Colon (tissue), 2 donors: ENCODE data around the gene GORASP1.

Experiments
- FAIRE-seq: peaks from 2 replicates; lab custom pipeline; 2012; peaks lifted over from hg19 to GRCh38; lab: Jason Lieb, UNC
- donor health status: control.
- donor health status: control.

The GORASP1 gene

DNA sequence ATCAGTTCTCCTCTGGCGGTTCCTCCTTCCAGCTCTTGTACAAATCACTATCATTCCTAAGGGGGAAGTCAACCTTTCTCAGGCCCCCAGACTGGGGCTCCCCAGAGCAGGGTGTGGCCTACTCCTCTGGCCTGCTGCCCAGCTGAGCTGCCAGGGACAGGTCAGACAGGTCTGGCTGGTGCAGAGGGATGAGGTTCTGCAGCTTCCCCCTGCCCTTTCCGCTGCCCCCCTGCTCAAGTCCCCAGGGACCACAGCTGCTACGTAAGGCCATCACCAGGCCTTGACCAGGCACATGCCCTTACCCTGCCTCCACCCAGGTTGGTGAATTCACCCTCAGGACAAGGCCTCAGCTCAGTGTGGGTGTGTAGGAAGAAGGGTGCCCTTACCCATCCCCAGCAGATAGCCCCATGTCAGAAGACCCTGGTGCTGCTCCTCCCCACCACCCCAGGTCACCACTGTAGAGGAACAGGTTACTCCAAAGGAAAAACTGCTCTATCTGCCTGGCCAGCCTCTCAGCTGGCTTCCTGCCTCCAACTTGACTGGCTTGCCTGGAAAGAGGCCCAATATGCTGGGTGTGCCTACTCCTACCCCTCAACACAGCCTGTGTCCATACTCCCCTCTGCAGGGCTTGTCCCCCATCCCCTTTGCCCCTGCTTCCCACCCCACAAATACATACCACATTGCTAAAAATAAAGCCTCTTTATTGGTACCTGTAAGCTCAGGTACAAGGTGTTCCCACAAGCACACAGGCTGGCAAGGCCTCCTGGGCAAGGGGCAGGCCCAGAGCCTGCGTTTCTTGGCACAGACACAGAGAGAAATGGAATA is 34.0 kb upstream of the GORASP1 start:
- no peak for FAIRE-seq

DNA sequence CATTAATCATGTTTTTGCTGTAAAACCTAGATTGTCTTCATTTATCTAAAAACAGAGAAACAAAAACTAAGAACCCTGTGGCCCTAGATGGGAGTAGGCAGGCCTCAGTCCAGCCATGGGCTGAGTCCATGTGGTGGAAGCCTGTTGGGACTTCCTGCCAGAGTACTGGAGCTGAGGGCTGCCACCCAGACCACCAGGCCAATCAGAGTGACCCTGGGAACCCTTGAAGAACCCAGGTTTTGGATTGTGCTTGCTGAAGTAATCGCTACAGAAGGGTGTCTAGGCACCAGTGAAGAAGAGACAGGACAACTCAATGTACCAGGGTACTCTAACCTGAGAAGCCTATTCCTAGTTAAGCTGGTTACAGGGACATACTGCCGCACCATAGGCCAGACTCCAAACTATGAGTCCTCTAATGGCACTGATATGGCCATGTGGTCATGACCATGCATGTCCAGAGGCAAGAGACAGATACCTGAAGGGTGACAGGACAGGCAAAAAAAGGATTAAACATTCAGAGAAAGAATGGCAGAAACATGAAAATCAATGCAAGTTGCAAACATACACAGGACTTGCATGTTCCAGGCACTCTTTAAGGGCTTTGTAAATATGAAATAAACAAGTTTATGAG is 33.0 kb upstream of the GORASP1 start:
- no peak for FAIRE-seq

DNA sequence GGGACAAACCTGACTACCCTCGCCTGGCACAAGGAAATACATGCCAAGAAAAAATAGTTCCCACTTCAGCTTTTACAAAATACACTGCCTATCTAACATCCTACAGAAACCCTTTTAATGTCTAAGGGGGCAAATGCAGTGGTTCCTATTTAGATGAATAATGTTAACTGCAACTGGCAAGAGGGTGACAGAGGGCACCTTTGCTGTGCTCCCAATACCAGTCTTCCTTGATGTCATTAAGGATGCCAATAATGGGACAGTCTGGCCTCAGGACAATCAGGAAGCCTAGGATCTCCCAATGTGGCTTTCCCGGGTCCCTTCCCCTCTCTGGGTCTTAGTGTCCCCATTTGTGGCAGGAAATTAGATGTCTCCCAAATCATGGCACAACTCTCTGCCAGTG is 32.0 kb upstream of the GORASP1 start:
- FAIRE-seq: no peak

DNA sequence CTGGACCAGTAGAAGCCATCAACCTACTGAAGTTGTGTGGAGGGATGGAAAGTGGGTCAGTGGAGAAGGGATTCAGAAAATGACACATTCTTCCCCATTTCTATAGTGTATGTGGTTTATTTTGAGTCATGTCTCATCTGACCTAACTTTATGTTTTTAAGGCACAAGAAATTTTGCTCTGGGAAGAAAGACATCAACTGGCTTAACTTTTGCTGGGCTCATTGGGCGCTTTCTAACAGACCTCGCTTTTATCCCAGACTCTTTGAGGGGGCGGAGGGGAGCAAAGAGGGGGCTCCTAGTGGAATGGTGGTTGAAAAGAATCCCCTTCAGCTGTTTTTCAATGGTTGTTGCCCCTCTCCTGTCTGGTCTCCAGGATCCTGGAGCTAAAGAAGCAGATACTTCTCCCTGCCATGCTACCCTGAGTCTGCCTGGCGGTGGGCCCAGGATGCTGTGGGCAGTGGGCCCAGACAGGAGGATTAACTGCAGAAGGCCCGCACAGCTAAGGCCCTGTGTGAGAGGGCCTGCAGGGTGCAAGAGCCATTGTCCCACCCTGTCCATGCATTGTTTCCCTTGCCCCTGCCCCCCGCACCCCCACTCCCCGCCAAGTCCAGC is 31.5 kb upstream of the GORASP1 start:
- no peak for FAIRE-seq

DNA sequence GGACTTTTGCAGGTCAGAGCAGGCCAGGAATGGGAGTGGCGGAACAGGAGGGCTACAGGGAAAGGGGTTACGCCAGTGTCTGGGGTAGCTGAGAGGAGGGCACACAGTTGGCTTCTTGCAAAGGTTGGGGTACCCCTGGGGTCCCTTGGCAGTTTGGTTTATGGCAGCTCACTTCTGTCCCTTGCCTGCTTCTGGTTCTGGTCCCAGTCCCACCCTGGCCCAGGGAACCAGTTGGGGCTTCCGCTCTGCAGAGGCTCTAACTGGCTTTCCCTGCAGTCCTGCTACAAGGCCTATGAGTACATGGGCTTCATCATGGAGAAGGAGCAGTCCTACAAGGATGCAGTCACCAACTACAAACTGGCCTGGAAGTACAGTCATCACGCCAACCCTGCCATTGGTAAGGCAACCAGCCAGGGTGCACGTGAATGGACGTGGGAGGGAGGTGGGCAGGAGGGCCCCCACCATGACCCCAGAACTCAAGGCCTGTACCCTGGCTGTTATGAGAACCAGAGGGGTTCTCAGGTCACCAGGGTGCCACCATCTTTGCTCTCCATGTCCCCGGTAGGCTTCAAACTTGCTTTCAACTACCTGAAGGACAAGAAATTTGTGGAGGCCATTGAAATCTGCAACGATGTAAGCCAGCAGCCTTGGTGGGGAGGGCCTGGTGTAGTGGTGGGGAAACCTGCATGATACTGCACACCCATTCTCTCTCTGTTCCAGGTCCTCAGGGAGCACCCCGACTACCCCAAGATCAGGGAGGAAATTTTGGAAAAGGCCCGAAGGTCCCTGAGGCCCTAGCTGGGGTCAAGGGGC is 30.8 kb upstream of the GORASP1 start:
- no peak for FAIRE-seq

DNA sequence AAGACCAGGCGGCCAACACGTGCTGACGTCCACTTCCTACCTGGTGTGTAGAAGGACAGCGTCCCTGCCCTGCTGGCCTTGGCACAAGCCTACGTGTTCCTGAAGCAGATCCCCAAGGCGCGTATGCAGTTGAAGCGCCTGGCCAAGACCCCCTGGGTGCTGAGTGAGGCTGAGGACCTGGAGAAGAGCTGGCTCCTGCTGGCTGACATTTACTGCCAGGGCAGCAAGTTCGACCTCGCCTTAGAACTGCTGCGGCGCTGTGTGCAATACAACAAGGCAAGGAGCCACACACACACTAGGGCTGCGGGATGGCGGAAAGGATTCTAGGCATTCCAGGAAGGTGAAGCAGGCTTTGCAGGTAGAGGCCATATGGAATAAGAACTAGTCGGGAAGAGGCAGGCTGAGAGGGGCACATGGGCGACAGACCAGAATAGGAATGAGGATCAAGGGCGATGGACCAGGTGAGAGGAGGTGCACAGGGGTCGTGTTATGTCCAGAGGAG is 30.1 kb upstream of the GORASP1 start:
- FAIRE-seq: no peak

DNA sequence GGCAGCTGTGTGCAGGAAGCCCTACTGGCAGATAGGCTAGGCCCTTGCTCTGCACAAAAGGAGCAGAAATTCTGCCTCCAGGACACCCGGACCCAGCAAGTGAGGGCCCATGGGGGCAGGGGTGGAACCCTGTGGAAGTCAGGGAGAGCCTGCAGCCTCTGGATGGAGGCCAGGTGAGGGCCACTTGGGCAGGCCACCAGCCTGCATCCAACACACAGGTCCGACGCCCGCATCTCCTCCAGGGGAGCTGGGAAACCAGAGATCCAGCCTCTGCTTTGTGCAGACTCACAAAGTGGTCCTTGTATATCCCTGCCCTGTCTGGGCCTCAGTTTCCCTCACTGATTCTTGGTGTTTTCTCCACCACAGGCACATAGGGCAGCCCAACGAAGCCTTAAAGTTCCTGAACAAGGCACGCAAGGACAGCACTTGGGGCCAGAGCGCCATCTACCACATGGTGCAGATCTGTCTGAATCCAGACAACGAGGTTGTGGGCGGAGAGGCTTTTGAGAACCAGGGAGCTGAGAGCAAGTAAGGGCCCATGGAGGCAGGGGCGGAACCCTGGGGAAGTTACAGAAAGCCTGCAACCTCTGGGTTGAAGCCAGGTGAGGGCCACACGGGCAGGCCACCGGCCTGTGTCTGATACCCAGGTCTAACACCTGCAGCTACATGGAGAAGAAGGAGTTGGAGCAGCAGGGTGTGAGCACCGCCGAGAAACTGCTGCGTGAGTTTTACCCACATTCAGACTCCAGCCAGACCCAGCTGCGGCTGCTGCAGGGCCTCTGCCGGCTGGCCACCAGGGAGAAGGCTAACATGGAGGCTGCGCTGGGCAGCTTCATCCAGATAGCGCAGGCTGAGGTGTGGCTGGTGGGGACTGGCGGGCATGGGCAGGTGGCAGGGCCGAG is 29.4 kb upstream of the GORASP1 start:
- no peak for FAIRE-seq

DNA sequence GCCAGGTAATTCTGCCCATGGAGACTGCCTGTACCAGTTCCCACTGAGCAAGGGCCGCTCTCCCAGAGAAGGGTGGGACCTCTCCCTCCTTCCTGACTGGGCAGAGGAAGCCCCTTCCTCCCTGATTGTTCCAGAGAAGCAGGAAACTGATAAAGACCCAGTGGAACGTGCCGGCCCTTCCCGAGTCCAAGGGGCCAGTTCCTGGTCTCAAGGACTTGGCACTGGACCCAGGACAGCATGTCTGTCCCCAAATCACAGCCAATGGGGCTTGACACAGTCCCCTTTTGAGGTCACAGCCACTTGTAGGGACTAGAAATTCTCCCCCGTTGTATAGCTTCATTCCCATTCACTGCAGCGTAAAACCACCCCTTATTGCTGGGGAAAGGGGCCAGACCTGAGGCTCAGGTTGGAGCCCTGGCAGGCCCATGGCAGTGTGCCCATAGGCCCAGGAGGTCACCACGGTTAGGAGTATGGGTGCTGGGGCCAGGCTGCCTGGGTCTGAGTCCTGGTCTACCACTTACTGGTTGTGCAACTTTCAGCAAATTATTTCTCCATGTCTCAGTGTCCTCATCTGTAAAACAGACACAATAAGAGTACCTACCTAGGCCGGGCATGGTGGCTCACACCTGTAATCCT is 27.9 kb upstream of the GORASP1 start:
- FAIRE-seq: no peak

DNA sequence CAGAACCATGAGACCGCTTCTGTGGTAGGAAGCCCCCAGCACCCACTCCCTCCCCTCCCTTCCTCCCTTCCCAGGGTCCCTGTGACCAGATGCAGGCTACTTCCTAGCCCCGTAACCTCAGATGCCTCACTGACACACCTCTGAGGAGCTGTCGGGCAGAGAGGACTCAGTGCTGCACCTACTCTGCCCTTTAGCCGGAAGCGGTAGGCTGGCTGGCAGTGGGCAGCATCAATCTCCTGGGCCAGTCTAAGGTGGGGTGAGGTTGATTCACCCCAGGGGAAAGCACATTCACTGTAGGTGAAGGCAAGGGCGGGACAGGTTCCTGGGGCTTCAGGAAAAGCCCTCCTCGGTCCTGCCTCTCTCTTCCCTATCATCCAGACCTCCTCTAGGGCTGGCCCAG is 26.9 kb upstream of the GORASP1 start:
- FAIRE-seq: no peak

DNA sequence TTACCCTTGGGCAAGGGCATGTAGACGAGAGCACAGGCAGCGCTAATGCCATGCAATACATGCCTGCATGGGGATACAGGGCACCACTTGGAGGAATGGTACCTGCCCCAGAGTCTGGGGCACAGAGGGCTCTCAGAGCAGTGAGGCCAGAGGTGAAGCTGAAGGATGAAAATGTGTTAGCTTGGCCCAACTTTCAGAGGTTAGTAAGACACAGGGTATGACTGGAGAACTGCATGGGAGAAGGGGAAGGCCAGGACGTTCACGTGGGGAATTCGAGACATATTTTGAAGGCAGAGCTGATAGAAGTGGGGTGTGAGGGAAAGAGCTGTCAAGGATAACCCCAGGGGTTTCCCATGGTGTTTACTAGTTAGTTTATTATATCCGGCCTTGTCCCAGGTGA is 26.4 kb upstream of the GORASP1 start:
- FAIRE-seq: no peak

DNA sequence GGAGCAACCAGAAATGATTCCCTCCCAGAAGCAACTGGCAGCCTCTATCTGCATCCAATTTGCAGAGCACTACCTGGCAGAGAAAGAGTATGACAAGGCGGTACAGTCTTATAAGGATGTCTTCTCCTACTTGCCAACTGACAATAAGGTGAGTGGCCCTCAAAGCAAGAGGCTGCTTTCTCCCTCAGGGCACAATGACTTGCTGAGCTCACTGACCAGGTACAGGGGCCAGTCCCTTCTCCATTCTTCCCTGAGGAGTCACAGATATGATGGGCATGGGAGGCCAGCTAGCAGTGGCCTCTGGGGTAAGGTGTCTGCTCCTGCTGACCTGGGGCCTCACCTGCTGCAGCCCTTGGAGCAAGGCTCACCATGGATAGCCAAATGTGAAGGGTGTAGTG is 25.7 kb upstream of the GORASP1 start:
- FAIRE-seq: no peak

DNA sequence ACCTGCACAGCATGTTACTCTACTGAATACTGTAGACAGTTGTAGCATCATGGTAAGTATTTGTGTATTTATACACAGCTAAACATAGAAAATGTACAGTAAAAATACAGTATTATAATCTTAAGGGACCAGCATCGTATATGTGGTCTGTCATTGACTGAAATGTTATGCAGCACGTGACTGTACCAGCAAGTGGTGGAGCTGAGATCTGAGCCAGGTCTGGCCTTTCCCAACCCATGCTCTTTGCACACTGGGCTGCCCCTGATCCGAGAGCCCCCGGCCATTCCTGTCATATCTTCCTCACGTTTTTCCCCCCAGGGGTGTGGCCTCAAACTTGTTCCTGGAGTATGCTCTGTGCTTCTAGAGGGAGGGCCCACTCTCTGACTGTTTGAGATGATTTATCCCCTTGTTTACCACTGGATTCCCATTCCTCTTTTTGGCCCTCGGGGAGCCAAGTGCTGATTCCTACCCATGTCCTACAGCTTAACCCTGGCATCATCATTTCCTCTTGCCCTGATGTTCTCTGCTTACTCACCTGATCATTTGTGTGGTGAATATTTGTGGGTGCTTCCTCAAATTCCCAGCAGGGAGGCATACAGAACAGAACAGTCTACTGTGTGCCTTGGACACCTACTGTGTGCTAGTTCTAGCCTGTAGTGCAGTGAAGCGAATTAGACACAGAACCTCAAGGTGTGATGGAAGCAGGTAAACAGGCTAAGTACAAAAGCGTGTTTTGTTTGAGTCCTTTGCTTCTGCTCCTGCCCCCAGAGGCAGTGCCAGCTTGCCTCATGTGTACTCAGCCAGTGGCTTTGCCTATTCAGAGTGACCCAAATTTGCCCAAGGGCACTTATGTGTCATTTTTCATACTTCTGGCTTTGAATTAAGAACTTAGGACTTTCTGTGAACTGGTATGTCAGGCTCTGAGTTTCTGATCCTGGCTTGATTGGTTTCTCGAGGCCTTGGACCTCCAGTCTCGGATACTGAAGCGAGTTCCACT is 25.0 kb upstream of the GORASP1 start:
- no peak for FAIRE-seq

DNA sequence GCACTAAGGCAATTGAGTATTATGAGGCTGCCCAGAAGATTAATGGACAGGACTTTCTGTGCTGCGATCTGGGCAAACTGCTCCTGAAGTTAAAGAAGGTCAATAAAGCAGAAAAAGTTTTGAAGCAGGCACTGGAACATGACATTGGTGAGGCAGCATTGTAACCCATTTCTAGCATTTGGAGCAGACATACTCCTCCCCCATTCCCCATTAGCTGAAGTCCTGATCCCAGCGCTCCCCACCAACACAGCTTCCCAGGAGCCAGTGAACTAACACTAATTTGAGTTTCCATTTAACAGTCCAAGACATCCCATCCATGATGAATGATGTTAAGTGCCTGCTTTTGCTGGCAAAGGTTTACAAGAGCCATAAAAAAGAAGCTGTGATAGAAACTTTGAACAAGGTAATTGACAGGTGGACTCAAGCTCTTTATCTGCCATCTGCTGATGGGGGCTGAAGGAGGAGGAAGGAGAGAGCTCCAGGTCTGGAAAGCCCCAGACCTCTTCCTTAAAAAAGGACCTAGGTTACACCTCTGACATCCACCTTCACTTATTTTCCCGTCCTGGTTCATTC is 23.4 kb upstream of the GORASP1 start:
- no peak for FAIRE-seq

DNA sequence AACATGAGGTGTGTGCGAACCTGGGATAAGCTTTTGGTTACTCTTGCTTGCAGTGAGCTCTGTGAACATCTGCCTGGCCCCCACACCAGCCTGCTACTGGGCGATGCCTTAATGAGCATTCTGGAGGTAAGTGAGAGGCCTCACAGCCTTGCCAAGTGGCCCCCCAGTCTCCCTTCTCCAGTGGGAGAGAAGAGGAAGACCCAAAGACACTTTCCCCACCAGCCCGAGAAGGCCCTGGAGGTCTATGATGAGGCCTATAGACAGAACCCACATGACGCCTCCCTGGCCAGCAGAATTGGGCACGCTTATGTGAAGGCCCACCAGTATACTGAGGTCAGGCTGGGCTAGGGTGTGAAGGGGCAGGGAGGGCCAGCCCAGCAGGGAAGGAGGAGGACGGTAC is 22.6 kb upstream of the GORASP1 start:
- no peak for FAIRE-seq

DNA sequence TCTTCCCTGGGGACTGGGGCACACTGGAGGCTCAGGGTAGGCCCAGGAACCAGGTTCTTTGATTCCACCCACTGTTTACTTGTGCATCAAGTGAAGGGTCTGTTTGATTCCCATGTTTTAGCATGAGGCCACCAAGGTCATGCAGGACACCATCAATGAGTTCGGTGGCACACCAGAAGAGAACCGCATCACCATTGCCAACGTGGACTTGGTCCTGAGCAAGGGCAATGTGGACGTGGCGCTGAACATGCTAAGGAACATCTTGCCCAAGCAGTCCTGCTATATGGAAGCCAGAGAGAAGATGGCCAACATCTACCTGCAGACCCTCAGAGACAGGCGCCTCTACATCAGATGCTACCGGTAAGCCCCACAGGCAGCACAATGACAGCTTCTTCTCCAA is 21.5 kb upstream of the GORASP1 start:
- no peak for FAIRE-seq

DNA sequence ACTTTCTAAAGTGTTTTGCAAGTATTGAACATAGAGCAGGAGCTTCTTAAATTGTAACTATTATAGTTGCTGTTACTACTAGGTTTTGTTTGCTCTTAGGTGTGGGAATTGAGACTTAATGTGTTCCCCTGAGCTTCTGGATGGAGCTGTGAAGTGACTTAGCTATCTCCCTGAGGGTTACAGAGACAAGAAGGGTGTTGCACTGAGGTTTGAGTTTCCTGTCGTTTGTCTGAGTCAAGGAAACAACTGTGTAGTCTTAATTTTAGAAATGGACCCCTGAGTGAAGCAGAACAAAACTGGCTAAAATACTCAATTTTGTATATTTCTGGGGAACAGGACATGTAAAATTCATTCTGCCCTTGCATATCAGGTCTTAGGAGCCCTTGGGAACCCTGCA is 20.5 kb upstream of the GORASP1 start:
- no peak for FAIRE-seq

DNA sequence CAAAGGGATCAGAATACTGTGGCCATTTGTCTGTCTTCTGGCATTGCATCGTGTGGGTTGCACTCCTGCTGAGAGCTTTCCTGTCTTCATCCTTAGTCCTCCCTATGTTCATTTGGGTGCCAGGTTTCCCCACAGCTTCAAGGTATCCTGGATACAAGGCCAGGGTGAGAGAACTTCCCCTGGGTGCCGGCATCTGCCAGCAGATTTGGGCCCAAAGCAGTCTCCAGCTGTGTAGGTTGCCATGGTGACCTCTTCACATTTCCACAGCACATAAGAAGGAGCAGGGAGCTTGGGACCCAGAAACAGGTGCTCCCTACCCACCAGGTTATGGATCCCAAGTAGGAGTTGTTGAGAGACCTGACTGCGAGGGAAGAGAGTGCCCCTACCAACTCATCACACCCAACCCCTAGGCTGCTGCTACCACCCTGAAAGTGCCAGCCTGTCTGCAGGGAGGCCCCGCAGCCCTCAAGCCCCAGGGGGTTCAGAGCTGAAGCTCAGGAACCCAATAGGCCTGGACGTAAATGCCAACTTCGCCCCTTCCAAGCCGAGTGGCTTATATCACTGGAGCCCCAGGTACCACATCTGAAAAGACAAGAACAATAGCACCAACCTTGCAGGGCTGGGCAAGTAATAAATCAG is 20.0 kb upstream of the GORASP1 start:
- no peak for FAIRE-seq

DNA sequence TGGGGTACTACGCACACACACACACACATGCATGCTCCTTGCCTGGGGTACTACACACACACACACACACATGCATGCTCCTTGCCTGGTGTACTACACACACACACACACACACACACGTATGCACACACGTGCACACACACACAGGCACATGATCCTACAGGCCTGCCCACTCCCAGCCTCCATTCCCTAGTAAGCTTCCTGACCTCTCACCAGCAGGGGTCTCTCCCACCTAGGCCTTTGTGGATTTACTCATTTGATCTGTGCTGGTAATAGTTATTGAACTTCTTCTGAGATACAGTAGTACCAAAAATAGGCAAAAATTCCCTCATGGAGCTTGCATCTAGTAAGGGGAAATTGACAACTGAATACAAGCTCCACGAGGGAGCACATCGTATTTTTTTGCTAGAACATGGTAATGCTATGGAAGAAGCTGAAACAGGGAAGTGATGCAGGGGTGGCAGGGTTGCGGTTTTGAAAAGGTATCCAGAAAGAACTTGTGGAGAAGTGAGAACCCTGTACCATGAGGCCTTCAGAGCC is 19.2 kb upstream of the GORASP1 start:
- FAIRE-seq: no peak
